Sigmoid colon (tissue), 7 donors: Measurements from ENCODE around the gene PTPN6. TPM values are rescaled to one million over a fixed set of nuclear protein-coding genes. Genes with fewer than 3 reads are reported as not detected.

Experiments
- DNase-seq: peaks from one replicate; pipeline ENCODE4 v3.0.0-alpha.2; 2019
- H3K27ac ChIP-seq, 4 donors: fragments of 200-600 bp; sonication (generic); one replicate each; pipeline ENCODE4 v1.5.1; 2016 to 2019; ENCODE audit warnings: mild to moderate bottlenecking in 1 of 4
- H3K27me3 ChIP-seq, 3 donors: fragments of 200-600 bp; sonication (generic); one replicate each; pipeline ENCODE4 v1.5.1; 2019; ENCODE audit warnings: mild to moderate bottlenecking in 1 of 3
- H3K36me3 ChIP-seq, 4 donors: fragments of 200-600 bp; sonication (generic); one replicate each; pipeline ENCODE4 v1.5.1; 2016 to 2019
- H3K4me1 ChIP-seq, 4 donors: fragments of 200-600 bp; sonication (generic); one replicate each; pipeline ENCODE4 v1.5.1; 2017 to 2019
- H3K4me3 ChIP-seq, 4 donors: fragments of 200-600 bp; sonication (generic); one replicate each; pipeline ENCODE4 v1.5.1; 2017 to 2019; ENCODE audit warnings: mild to moderate bottlenecking in 2 of 4, moderate library complexity in 1 of 4
- H3K9me3 ChIP-seq, 4 donors: fragments of 200-600 bp in 3 of 4; sonication (generic) in 3 of 4; one replicate each; pipeline versions ENCODE4 v1.5.1 to v1.6.1; 2013 to 2019
- CTCF ChIP-seq, 4 experiments: fragments of 450-650 bp in 3 of 4; fragments of 200-600 bp in 1 of 4; IDR thresholded peaks; one replicate each; pipeline ENCODE4 v1.5.1; 2016 to 2019; ENCODE audit warnings: antibody characterized with exemption in 4 of 4, mild to moderate bottlenecking in 3 of 4, moderate library complexity in 2 of 4
- EP300 ChIP-seq, 4 donors: sonication (generic); formaldehyde crosslinking; IDR thresholded peaks; one replicate each; pipeline ENCODE4 v1.6.1; 2017; ENCODE audit warnings: antibody characterized with exemption in 4 of 4
- POLR2A ChIP-seq, 2 donors: fragments of 450-650 bp; IDR thresholded peaks; one replicate each; pipeline ENCODE4 v1.6.1; 2016; ENCODE audit warnings: antibody characterized with exemption in 2 of 2, mild to moderate bottlenecking in 2 of 2, moderate library complexity in 2 of 2
- POLR2AphosphoS5 ChIP-seq, 4 donors: sonication (generic); formaldehyde crosslinking; IDR thresholded peaks; one replicate each; pipeline ENCODE4 v1.6.1; 2017; ENCODE audit warnings: antibody characterized with exemption in 4 of 4
- WGBS, 2 donors: extraction: QIAGEN DNeasy Blood & Tissue Kit; methylation state at CpG; one replicate each; pipeline ENCODE4 v1.1.7; 2013; 5-methylcytosine and 5-hydroxymethylcytosine counted together
- intact Hi-C: fragments of 100-400 bp; cut with DNase I; formaldehyde crosslinking; loops from one replicate; pipeline ENCODE4 v1.15.1; 2023
- polyA plus RNA-seq, 3 donors: library from polyadenylated mRNA; stranded (reverse); fragments of 200-250 nt; gene quantifications; one replicate each; pipeline ENCODE4 v1.2.3, GENCODE V29; 2013
- total RNA-seq, 4 donors: library from RNA; depleted of rRNA; stranded (reverse); fragments of >200 nt; gene quantifications; one replicate each; pipeline ENCODE4 v1.1.0, GENCODE V29; 2016
- donor health status: healthy with polysubstance abuse.
- donor health status: Bipolar disorder and iron deficiency.
- donor health status: healthy.

Gene PTPN6
- total and polyA plus RNA-seq, 7 donors = 5.3 to 92.4 (median 13.6) TPM

- Histone ChIP-seq H3K4me1 (peaks cover 0 to 36% (median 26%) of the 10 kb centered on the region in 4 donors), H3K4me3 (no peak overlapping the region), H3K27me3 (no peaks in the 10 kb centered on the region), H3K27ac (peak overlapping the region in 1 of 4 donors; percentile 50), H3K9me3 (no peaks in the 10 kb centered on the region), H3K36me3 (no peaks in the 10 kb centered on the region)
- intact Hi-C loops = no loop called here
- DNase-seq = peak; percentile 63
- no peak for TF ChIP-seq CTCF (IDR thresholded peaks at IDR 0.05)
- TF ChIP-seq EP300 (IDR thresholded peaks at IDR 0.05) = no peak
- no peak for TF ChIP-seq POLR2AphosphoS5 (IDR thresholded peaks at IDR 0.05)
- no peak for TF ChIP-seq POLR2A (IDR thresholded peaks at IDR 0.05)
- 83 to 88% methylated on average over 28 of the region's 28 CpGs for WGBS, 2 donors
Observed at GRCh38 chr12:6957741-6958608, 6.8 kb downstream of the PTPN6 start.

- 48 to 84% methylated on average over 10 of the region's 10 CpGs for WGBS, 2 donors
- intact Hi-C loops = no loop called here
Observed at GRCh38 chr12:6958609-6959057, 7.5 kb downstream of the PTPN6 start.

GRCh38 chr12:6959058-6959804, 8.1 kb downstream of the PTPN6 start:
- 44 to 84% methylated on average over 24 of the region's 24 CpGs for WGBS, 2 donors
- intact Hi-C loops = no loop called here
- Histone ChIP-seq H3K36me3 (no peaks in the 10 kb centered on the region), H3K27ac (peak overlapping the region in 1 of 4 donors; percentile 50), H3K4me3 (no peak overlapping the region), H3K4me1 (peaks cover 0 to 36% (median 25%) of the 10 kb centered on the region in 4 donors), H3K9me3 (no peaks in the 10 kb centered on the region), H3K27me3 (no peaks in the 10 kb centered on the region)
- TF ChIP-seq POLR2A (IDR thresholded peaks at IDR 0.05) (no peak), POLR2AphosphoS5 (IDR thresholded peaks at IDR 0.05) (no peak), EP300 (IDR thresholded peaks at IDR 0.05) (no peak), CTCF (IDR thresholded peaks at IDR 0.05) (no peak)
- DNase-seq = peak; percentile 68

More at GRCh38 chr12:6958609-6959057, 7.5 kb downstream of the PTPN6 start:
- peak overlapping the region in 1 of 4 donors; percentile 50 for H3K27ac ChIP-seq
- no peaks in the 10 kb centered on the region for H3K36me3 ChIP-seq
- no peaks in the 10 kb centered on the region for H3K9me3 ChIP-seq
- no peak overlapping the region for H3K4me3 ChIP-seq
- no peak for TF ChIP-seq POLR2A (IDR thresholded peaks at IDR 0.05)
- no peaks in the 10 kb centered on the region for H3K27me3 ChIP-seq
- peaks cover 0 to 36% (median 26%) of the 10 kb centered on the region in 4 donors for H3K4me1 ChIP-seq
- peak; percentile 62 for DNase-seq

- intact Hi-C loops = no loop called here
- H3K4me1 ChIP-seq = peaks cover 0 to 42% (median 29%) of the 10 kb centered on the region in 4 donors
Observed at GRCh38 chr12:6959805-6960592, 8.8 kb downstream of the PTPN6 start.

More at GRCh38 chr12:6959805-6960592, 8.8 kb downstream of the PTPN6 start:
- Histone ChIP-seq H3K27ac (peak overlapping the region in 1 of 4 donors; percentile 81), H3K27me3 (no peaks in the 10 kb centered on the region), H3K36me3 (no peaks in the 10 kb centered on the region), H3K4me3 (no peak overlapping the region), H3K9me3 (no peaks in the 10 kb centered on the region)
- peak; percentile 64 for DNase-seq
- TF ChIP-seq POLR2A (IDR thresholded peaks at IDR 0.05) (no peak), POLR2AphosphoS5 (IDR thresholded peaks at IDR 0.05) (no peak), EP300 (IDR thresholded peaks at IDR 0.05) (no peak), CTCF (IDR thresholded peaks at IDR 0.05) (no peak)
- WGBS, 2 donors = 89 to 91% methylated on average over 26 of the region's 26 CpGs
